ENCODE measurements around the gene LCE1F.

LCE1F gene, protein sequence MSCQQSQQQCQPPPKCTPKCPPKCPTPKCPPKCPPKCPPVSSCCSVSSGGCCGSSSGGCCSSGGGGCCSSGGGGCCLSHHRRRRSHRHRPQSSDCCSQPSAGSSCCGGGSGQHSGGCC

DNA sequence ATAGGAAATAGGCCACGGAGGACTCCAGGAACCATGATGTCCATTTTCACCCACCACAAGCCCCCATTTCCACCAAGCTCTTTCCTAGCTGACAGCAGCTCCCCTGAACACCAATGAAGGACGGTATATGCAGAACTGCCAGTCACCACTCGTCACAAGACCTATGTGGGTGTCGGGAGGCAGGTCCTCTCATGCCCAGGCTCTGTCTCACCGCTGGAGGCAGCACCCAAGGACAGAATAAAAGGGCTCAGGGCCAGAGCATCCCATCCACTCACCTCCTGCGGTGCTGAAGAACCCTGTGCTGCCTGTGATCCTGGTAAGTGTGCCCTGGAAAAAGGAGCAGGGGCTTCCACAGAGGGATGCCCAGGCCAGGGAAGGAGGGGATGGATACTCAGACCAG lies at the start of gene LCE1F:
Gene LCE1F, plus strand, starts transcription at position 266 of the 400 bp plus-strand sequence. CDS start 1,232 bp downstream, outside the sequence.
- DNase-seq: no peak

DNA sequence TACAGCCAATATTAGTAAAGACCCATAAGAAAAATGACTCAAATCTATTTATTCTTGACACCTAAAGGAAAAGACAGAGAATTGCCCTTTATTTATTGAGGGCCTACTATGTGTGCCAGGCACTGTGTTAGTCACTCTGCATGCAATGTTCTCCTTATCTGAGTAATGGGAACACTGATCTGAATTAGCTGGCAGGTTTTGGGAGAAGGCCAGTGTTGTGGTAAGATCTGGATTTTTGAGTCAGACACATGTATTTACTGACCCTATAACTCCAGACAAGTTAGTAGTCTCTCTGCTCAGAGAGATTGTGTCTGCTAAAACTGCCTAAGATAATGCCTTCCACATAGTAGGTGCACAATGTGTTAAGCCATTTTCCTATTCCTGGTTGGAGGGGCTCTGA lies 49.7 kb upstream of the LCE1F start:
- DNase-seq: no peak

DNA sequence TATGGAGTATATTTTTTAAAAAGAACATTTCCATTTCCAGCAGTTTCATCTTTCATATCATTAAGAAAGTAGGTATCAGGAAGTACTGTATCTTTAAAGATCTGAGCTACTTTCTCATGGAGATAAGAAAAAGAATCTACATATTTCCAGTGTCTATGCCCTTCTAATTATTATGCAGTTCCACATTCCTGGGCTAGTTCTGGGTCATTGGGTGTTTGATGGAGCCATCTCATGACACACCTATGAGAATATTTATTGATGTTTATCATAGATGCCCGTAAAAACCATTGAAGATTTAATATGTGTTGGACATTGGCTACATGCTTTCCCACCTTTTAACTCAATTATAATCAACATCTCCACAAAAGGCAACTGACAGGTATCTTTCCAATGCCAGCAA lies 46.0 kb upstream of the LCE1F start:
- no peak for DNase-seq

DNA sequence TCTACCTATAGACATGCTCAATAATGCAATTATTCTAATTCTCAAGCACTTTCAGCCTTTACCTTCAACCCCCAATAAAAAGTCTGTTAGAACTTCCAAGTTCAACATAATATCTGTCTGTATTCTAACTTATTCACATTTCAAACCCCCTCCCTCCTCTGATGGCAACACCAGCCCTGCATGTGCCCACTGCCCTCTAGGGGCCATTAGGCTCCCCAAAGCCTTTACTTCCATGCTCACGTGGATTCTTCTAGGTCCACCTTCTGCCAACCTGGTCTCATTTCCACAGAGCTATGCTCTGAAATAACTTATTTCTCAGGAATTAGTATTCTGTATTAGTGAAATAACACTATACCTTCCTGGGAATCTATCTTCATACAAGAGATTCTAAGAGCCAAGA lies 39.3 kb upstream of the LCE1F start:
- DNase-seq: no peak

DNA sequence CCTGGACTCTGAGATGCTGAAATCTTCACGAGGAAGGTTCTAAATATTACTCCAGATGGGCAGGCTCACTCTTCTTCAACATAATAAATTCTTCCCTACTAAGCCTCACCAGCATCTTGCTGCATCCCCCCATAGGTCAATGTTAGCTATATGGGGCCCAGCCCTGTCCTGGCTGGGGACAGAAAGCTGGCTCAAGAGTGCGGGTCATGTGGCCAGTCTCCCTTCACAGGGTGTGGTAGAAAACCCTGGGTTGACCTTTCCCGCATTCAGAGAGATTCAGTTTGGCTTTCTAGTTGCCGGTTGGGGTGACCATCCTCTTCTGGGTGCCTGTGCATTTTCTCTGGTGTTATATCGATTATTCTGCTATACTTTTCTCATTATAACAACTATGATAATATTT lies 36.9 kb upstream of the LCE1F start:
- DNase-seq: no peak

DNA sequence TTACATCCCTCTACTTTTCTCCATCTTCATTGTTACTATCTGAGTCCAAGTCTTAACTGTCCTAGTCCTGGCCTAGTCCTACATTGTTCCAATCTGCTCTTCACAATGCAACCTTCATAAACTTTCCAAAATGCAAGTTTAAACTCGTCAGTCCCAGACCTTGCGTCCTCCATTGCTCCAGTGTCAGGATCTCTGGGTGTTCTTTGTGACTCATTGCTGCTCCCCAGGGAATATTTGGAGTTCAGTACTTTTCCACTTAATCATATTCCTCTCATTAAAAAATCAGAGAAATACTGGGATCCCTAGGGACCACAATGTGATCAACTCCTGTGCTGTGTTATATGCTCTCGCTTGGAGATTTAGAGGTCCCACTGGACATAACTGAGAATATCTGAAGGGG lies 35.1 kb upstream of the LCE1F start:
- no peak for DNase-seq

DNA sequence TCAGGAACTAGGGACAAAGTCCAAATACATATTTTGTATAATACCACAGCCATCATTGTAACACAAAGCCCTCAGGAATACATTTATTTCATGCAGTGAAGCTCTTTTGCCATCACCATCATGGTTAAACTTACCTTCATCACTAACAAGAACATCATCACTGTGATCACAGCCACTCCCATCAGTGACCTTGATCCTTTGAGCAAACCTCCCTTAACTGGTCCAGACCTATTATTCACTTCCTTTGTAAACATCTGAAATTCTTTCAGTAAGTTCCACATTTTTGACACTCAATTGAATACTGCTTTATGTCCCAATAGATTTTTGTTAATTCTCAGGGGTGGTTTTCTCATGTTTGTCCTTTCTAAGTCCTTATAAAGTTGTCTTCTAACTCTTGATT lies 33.3 kb upstream of the LCE1F start:
- DNase-seq: no peak

DNA sequence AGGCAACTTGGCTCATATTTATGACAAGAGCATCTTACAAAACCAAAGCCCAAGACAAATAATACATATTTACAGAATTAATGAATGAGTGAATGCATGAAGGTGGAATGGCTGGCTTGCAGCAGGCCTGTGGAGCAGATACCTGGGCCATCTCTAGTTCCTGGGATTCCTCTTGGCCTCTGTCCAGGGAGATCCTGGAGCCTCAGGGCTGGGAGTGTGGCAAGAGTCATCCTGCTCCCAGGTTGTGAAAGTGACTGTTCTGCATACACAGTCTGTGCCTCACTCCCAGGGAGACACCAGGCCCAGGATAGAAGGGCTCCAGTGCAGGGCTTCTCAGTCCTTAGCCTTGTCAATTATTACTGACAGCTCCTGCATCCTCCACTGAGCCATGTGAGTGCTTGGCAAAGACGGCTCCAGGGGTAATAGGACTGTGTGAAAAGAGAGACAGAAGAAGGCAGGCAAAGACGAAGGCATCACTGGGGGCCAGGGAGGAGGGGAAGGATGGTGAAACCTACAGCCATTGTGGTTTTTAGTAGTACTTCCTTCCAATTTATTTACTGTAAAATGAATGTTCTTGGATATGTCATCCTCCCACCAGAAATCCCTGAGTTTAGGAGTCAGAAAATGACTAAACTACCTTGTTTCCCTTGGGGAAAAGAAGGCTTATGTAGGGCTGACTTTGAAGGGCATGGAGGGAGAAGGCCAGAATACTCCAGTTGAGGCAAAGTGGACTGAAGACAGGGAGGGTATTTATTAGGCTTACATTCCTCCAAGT lies 31.4 kb upstream of the LCE1F start:
- DNase-seq: no peak

DNA sequence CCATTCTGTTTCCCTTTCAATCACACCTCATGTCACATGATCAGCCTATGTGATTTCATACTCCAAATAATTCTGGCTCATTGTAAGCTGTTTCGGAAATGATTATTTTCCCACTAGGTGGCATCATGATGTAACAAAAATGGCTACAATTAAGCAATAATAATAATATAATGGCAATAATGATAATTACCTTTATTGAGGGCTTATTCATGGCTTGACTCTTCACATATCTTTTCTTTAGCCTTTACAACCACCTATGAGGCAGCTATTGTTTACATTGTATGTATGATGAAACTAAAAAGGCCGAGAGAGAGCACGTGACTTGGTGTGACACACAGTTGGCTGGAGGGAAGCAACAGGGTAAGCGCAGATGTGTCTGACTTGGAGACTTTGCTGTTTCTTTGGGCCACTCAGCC lies 29.6 kb upstream of the LCE1F start:
- no peak for DNase-seq

DNA sequence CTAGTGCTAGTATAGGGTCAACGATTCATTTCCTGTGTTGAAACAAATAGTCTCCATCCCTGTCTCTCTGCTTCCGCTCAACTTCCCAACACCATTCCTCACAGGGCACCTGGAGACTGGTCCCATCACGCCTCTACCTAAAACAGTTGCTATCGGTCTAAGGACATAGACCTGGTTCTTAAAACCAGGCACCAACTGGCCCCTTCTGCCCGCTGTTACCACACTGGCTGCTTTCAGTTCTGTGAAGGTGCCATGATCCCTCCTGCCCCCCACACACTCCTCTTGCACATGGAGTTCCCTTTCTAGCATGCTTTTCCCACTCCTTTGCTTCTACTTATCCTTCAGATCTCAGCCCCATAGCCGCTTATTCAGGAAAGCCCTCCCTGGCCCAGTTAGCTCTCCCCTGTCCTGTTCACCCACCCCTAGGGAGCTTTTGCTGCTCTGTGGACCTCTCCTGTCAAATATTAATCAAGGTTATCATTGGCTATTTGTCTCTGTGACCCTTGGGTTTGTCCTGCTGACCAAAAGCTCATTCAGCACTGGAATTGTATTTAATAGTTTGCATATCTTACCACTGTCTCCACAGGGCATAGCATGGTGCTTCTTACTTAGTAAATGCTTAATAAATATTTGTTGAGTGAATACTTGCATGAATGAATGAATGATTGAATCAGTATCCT lies 29.0 kb upstream of the LCE1F start:
- no peak for DNase-seq

DNA sequence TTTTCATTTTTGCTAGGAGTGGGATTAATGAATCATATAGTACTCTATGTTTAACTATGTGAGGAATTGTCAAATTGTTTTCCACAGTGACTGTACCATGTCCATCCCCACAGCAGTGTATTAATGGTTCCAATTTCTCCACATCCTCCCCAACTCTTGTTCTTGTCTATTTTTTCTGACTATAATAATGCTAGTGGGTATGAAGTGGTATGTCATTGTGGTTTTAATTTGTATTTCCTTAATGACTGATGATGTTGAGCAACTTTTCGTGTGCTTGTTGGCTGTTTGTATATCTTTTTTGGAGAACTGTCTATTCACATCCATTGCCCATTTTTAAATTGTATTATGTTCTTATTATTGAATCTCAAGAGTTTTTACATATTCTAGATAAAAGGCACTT lies 27.1 kb upstream of the LCE1F start:
- no peak for DNase-seq

DNA sequence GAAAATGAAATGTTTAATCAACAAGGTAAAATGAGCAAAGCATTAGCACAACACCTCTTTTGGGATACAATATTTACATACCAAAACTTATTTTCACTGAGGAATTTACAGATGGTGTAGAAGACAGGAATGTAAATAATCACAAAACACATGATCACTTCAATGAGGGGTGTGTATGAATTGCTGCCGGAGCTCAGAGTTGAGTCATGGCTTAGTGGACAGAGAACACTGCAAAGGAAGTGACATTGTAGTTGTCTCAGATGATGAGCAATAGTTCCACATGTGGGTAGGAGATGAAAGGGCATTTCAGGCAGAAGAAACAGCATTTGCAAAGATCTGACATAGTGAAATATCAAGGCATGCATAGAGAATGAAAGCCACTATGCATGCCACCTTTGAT lies 22.7 kb upstream of the LCE1F start:
- DNase-seq: no peak

DNA sequence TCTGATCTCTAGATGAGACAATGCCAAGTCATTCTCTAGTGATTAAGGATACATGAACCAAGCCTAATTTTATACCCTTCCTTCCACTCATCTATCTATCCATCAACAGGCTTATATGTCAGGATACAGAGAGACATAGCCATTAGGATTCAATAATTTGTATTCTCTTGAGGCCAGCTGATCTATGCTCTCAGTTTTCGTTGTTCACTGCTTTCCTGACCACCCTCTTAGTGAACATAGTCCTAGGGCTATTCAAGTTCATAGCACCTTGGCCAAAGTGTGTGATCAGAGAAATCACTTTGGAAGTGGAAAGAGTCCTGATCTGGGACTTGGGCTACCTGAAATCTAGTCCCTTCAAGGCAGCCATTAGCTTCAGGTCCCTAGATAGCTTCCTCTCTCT lies 21.4 kb upstream of the LCE1F start:
- DNase-seq: no peak

DNA sequence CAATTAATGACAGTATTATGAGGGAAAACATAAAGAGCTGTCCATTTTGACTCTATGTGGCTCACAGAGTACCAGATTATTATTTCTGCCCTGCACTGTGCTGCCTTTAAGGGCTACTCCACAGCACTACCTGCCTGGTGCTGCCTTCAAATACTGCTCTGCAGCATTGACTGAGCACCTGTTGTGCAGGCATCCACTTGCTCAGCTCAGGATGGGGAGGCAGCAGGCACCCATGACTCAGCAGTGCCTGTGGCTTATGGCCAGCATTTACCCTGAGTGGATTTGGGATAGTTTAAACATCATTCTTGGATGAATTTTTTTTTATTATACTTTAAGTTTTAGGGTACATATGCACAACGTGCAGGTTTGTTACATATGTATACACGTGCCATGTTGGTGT lies 18.1 kb upstream of the LCE1F start:
- no peak for DNase-seq

DNA sequence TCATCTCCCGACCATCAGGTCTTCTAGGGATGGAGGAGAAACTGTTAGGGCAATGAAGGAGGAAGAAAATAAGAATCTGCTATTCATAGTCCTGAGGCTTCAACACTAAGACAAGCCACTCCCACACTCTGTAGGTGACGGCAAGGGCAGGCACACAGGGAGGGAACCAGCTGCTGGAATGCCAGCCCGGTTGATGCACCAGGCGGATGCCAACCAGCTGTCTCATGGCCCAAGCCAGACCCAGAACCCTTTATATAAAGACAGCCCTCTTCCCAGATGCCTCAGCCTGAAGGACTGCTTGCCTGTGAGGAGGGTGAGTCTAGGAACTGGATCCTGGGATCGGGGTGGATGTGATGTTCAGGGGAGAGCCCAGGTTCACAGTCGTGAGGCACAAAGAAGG lies 17.2 kb upstream of the LCE1F start, which contains the start of gene KPRP:
Gene KPRP, plus strand, starts transcription at position 279 of the 400 bp plus-strand sequence. CDS start 1,564 bp downstream, outside the sequence.
- DNase-seq: no peak

DNA sequence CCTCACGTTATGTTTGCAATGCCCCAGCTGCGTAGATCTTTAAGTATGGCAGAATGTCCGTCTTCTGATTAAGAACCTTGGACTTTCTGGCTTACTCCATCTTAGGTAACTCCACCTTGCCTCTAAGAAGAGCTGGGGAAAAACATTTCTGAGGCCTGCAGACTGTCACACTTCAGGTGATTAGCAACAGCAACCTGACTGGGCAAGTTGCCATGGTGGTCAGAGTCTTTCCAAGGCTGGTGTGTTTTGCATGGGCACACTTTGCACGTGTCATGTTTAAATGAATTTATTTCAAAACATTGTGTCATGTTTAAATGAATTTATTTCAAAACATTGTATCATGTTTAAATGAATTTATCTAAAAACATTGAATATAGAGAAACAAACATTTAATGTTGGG lies 16.3 kb upstream of the LCE1F start:
- no peak for DNase-seq

DNA sequence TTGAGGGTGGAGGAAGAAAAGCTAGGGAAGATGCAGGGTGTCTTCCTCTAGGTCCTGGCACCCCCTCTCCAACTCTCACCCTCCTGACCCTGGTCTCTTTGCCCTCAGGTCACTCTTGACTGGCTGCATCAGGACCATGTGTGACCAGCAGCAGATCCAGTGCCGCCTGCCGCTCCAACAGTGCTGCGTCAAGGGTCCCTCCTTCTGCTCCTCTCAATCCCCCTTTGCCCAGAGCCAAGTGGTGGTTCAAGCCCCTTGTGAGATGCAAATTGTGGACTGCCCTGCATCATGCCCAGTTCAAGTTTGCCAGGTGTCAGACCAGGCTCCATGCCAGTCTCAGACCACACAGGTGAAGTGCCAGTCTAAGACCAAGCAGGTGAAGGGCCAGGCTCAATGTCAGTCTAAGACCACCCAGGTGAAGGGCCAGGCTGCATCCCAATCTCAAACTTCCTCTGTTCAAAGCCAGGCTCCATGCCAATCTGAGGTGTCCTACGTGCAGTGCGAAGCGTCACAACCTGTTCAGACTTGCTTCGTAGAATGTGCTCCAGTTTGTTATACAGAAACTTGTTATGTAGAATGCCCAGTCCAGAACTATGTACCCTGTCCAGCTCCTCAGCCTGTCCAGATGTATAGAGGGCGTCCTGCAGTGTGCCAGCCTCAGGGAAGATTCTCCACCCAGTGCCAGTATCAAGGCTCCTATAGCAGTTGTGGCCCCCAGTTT lies 15.3 kb upstream of the LCE1F start:
- DNase-seq: no peak

DNA sequence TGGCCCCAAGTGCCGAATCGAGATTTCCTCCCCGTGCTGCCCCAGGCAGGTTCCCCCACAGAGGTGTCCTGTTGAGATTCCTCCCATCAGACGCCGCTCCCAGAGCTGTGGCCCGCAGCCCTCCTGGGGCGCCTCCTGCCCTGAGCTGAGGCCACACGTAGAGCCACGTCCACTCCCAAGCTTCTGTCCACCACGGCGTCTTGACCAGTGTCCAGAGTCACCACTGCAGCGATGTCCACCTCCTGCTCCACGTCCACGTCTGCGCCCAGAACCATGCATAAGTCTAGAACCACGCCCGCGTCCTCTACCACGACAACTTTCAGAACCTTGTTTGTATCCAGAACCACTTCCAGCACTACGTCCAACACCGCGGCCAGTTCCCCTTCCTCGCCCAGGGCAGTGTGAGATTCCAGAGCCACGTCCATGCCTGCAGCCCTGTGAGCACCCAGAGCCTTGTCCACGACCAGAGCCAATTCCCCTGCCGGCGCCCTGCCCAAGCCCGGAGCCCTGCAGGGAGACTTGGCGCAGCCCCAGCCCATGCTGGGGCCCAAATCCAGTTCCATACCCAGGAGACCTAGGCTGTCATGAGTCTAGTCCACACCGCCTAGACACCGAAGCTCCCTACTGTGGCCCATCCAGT lies 14.3 kb upstream of the LCE1F start:
- DNase-seq: no peak

DNA sequence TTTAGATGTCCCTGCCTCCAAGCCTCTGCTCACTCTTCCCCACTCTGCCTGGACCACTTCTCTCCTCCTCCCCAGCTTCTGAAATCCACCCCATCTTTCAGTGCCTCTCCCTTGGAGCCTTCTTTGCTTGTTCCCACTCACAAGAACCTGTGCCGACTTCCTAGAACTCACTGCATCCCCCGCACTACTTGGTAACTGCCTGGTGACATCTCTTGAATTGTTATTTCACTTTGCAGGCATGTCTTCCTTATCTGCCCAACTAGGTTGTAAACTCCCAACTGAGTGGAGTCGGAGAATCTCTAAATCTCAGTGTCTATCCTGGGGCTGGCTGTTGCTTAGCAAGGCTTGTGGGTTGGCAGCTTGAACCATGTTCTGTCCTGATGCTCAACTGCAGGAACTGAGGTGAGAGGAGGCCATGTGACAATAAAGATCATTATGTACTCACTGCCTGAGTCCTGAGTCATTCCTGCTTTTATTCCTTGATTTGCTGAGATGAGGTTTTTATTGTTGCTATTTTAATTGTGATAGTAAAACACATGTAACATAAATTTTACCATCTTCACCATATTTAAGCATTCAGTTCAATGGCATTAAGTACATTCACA lies 13.2 kb upstream of the LCE1F start:
- DNase-seq: peak in 5 of 56 donors; percentile 3 to 47 (median 5)

DNA sequence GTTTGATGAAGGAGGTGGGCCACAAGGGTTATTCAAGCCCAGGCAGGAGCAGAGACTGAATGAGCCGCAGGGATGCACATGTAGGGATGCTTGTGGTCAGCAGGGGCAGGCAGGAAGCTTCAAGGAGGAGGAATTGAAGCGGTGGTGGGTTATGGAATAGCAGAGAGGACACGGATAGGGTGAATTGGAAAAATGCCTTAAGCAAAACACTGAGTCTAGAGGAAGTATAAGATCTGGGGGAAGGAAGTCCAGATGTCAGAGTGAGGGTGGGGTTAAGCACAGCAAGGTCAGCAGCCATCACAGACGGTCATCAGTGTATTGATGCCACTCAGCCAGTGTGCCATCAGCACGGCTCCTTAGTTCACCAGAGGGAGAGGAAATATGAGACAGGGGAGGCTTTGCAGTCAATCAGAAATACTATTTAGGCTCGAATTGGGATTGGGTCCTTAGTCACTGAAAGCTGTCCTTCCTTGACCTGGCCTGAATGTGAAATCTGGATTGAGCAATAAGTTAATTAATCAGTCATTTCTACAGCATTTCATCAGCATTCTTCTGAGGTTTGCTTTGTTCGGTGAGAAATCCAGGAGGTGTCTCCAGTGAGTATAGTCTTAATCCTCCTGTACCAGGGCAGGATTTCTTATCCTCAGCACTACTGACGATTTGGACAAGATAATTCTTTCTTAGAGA lies 6.0 kb upstream of the LCE1F start:
- no peak for DNase-seq

DNA sequence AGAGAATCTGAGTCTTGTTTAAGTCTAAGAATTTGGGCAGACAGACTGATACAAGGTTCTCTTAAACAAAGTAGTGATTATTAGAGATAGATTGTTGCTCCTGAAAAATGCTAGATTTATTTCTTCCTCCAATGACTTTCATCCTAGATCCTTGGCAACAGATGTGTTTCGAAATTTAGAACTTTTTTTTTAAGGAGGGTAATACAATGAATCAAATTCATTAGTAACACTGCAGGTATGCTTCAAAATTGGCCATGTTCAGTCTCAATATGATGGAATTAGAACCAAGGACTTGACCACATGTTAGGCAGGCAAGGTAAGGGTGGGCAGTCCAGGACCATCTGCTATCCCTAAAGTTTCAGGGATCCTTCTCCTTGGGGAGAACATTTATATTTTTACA lies 4.5 kb upstream of the LCE1F start:
- DNase-seq: no peak

All from amygdala (tissue), 56 donors.